K562 (cell line): ENCODE data around the gene KDM2B. TPM values are rescaled to one million over a fixed set of nuclear protein-coding genes. Genes with fewer than 3 reads are reported as not detected.

Experiments used
- ATAC-seq: fragments of 200-7000 bp; cut with Tn5 transposase; 3 replicates; pipeline ENCODE4 v1.9.1; 2020; ENCODE audit warnings: moderate library complexity
- BruUV-seq: library from RNA; stranded (reverse); fragments of 400-500 nt; replicated peaks from 2 replicates; lab custom pipeline; 2021; lab: Mats Ljungman, UMichigan
- CTCF ChIA-PET: fragments of 300-600 bp; formaldehyde crosslinking; extraction: SDS; loops from one replicate; lab custom pipeline; 2021; ENCODE audit warnings: low intra/inter-chr PET ratio; lab: Yijun Ruan, JAX
- POLR2A ChIA-PET: fragments of 300-600, 350-650 bp; sonication (Branson Sonifier 250); formaldehyde crosslinking; extraction: SDS; loops from one replicate; lab custom pipeline; 2021; ENCODE audit warnings: antibody characterized with exemption, inconsistent platforms; lab: Yijun Ruan, JAX
- DNase-seq, 4 experiments: peaks; one replicate each; pipeline versions ENCODE4 v3.0.0 to v3.0.0-alpha.2; 2011 to 2018; ENCODE audit warnings: low spot score in 3 of 4, mixed read lengths in 3 of 4; ENCODE audit errors: extremely low read depth in 1 of 4
- FAIRE-seq: peaks from 2 replicates; lab custom pipeline; 2011; peaks lifted over from hg19 to GRCh38; lab: Jason Lieb, UNC
- H2AFZ ChIP-seq: 2 replicates; pipeline ENCODE4 v1.6.0; 2011; ENCODE audit warnings: low read depth, low read length, control low read depth, inconsistent platforms
- H3K27ac ChIP-seq: fragments of 200-600 bp; 3 replicates; pipeline ENCODE4 v1.8.0; 2011; ENCODE audit warnings: low read depth, mild to moderate bottlenecking, control low read depth, inconsistent platforms, low read length, moderate library complexity, mixed read lengths; ENCODE audit errors: extremely low read depth
- H3K27me3 ChIP-seq, 2 experiments: fragments of 300-600 bp in 1 of 2; 2 replicates in 1 of 2; 3 replicates in 1 of 2; pipeline versions ENCODE4 v1.6.0 to v1.8.0; 2011; ENCODE audit warnings: inconsistent platforms in 2 of 2, low read length in 2 of 2, mild to moderate bottlenecking in 1 of 2, mixed read lengths in 1 of 2, moderate library complexity in 1 of 2; ENCODE audit not compliant: control insufficient read depth in 2 of 2, insufficient read depth in 2 of 2
- H3K36me3 ChIP-seq: fragments of 300-600 bp; 3 replicates; pipeline ENCODE4 v1.8.0; 2011; ENCODE audit warnings: mild to moderate bottlenecking, low read length, inconsistent platforms; ENCODE audit not compliant: control insufficient read depth, insufficient read depth
- H3K4me1 ChIP-seq, 2 experiments: fragments of 200-600 bp in 1 of 2; replicated peaks in 1 of 2; 2 replicates in 1 of 2; 3 replicates in 1 of 2; pipeline versions ENCODE4 v1.5.1 to v1.8.0; 2011; ENCODE audit warnings: inconsistent platforms in 2 of 2, low read length in 2 of 2, mild to moderate bottlenecking in 1 of 2, mixed read lengths in 1 of 2, moderate library complexity in 1 of 2; ENCODE audit not compliant: control insufficient read depth in 2 of 2, insufficient read depth in 2 of 2
- H3K4me2 ChIP-seq: 2 replicates; pipeline ENCODE4 v1.6.1; 2011; ENCODE audit warnings: low read length, control low read depth, inconsistent platforms, mixed read lengths; ENCODE audit not compliant: insufficient read depth
- H3K4me3 ChIP-seq: fragments of 200-600 bp; sonication (generic), shearing (Covaris generic); 2 replicates; pipeline ENCODE4 v1.5.1; 2016; ENCODE audit warnings: control low read depth, inconsistent platforms
- H3K79me2 ChIP-seq: fragments of 200-600 bp; 3 replicates; pipeline ENCODE4 v1.8.0; 2011; ENCODE audit warnings: low read length, inconsistent platforms; ENCODE audit not compliant: control insufficient read depth, insufficient read depth
- H3K9ac ChIP-seq, 2 experiments: 2 replicates each; pipeline versions ENCODE4 v1.6.0 to v1.6.1; 2011; ENCODE audit warnings: low read depth in 2 of 2, low read length in 2 of 2, control low read depth in 1 of 2, inconsistent platforms in 1 of 2, mild to moderate bottlenecking in 1 of 2, mixed read lengths in 1 of 2; ENCODE audit not compliant: insufficient read depth in 1 of 2
- H3K9me1 ChIP-seq: one replicate; pipeline ENCODE4 v1.6.0; 2011; ENCODE audit warnings: inconsistent platforms, mild to moderate bottlenecking, low read length, moderate library complexity; ENCODE audit not compliant: control insufficient read depth, insufficient read depth
- H3K9me3 ChIP-seq: replicated peaks from 2 replicates; pipeline ENCODE4 v1.5.1; 2011; ENCODE audit warnings: low read depth, low read length, inconsistent platforms; ENCODE audit not compliant: control insufficient read depth, insufficient read depth
- H4K20me1 ChIP-seq: replicated peaks from 2 replicates; pipeline ENCODE4 v1.6.1; 2011; ENCODE audit warnings: low read length, inconsistent platforms, mixed read lengths; ENCODE audit not compliant: control insufficient read depth, insufficient read depth
- ASH1L ChIP-seq: fragments of 450-650 bp; IDR thresholded peaks from 2 replicates; pipeline ENCODE4 v1.6.1; 2018; ENCODE audit warnings: borderline replicate concordance, mild to moderate bottlenecking, low read depth; ENCODE audit not compliant: partially characterized antibody
- ELF4 ChIP-seq: fragments of 450-650 bp; formaldehyde crosslinking; IDR thresholded peaks from 2 replicates; pipeline ENCODE4 v1.4.0; 2022; ENCODE audit warnings: missing genetic modification characterization
- EP400 ChIP-seq: fragments of 450-650 bp; IDR thresholded peaks from 2 replicates; pipeline ENCODE4 v1.6.1; 2017; ENCODE audit warnings: antibody characterized with exemption, mild to moderate bottlenecking, moderate library complexity
- HNRNPH1 ChIP-seq: fragments of 200-400 bp; formaldehyde crosslinking; optimal IDR thresholded peaks from 2 replicates; pipeline ENCODE3; 2017; ENCODE audit warnings: low read depth, mild to moderate bottlenecking, low read length, moderate library complexity
- RBM25 ChIP-seq: fragments of 200-400 bp; formaldehyde crosslinking; IDR thresholded peaks from 2 replicates; pipeline ENCODE4 v1.6.1; 2018; ENCODE audit warnings: low read length, low read depth, moderate library complexity; ENCODE audit not compliant: severe bottlenecking
- SMARCE1 ChIP-seq: fragments of 450-650 bp; IDR thresholded peaks from 2 replicates; pipeline ENCODE4 v1.7.1; 2016; ENCODE audit warnings: mild to moderate bottlenecking
- ZC3H8 ChIP-seq: fragments of 450-650 bp; IDR thresholded peaks from 2 replicates; pipeline ENCODE4 v1.6.1; 2017
- ZFP36 ChIP-seq: fragments of 150-350 bp; IDR thresholded peaks from 2 replicates; pipeline ENCODE4 v1.6.1; 2018; ENCODE audit warnings: low read length, low read depth; ENCODE audit not compliant: partially characterized antibody
- WGBS: fragments of 100-300 bp; shearing (Covaris generic); methylation state at CpG from one replicate; pipeline ENCODE4 v1.1.6; 2016; ENCODE audit warnings: low coverage, mixed read lengths; ENCODE audit not compliant: insufficient coverage; ENCODE audit errors: missing lambda C conversion rate; 5-methylcytosine and 5-hydroxymethylcytosine counted together
- in situ Hi-C: fragments of 300-500 bp; cut with MboI; formaldehyde crosslinking; loops from 4 replicates; pipeline ENCODE4 v1.15.0; 2018; ENCODE audit warnings: inconsistent platforms, mixed read lengths
- intact Hi-C: fragments of 100-400 bp; cut with micrococcal nuclease; formaldehyde crosslinking; loops from 2 replicates; pipeline ENCODE4 v1.14.2; 2022
- polyA plus RNA-seq, 8 experiments: library from polyadenylated mRNA; depleted of rRNA in 4 of 8; stranded (reverse) in 5 of 8; unstranded in 3 of 8; fragments of >200 nt; fragmentation: Nextera tagmentation in 2 of 8; fragmentation: Illumina TruSeq in 1 of 8; extraction: Ambion mirVana in 2 of 8; extraction: Trizol in 1 of 8; gene quantifications; 2 replicates each; pipeline versions ENCODE4 v1.2.1 to v1.2.3, GENCODE V29; 2011 to 2014; ENCODE audit warnings: inconsistent platforms in 1 of 8, missing spikeins in 1 of 8
- total RNA-seq, 7 experiments: library from RNA; depleted of rRNA in 6 of 7; stranded (reverse); fragments of >200 nt in 6 of 7; fragmentation: Illumina TruSeq in 2 of 7; extraction: Trizol in 2 of 7; gene quantifications; 2 replicates each; pipeline versions ENCODE4 v1.2.1 to v1.2.3, GENCODE V29; 2011 to 2021; ENCODE audit warnings: low replicate concordance in 1 of 7

KDM2B gene
- total and polyA plus RNA-seq, 9 of the 15 experiments (the other 6 are each of a cell fraction or from before 2014, with no cell fraction given): 7.4 to 50.5 (median 22.5) TPM

GRCh38 chr12:121508533-121508932 is 72.3 kb downstream of the KDM2B start:
- H2AFZ ChIP-seq: no peak overlapping the region
- no peak for FAIRE-seq
- no peaks in the 10 kb centered on the region for H3K79me2 ChIP-seq
- no peak overlapping the region for H3K4me2 ChIP-seq
- ChIA-PET CTCF (no interaction called here), POLR2A (interaction anchor here (0.7 to 1.0 kb wide), 4 partner anchors 9 to 171 kb away, joined by 3 read pairs; no protein-coding TSS in a partner anchor)
- in situ Hi-C loops: no loop called here
- BruUV-seq: no TSS peak
- intact Hi-C loops: no loop called here
- no peak overlapping the region for H3K4me3 ChIP-seq
- no peak overlapping the region for H3K27ac ChIP-seq
- peaks cover 5 to 6% of the 10 kb centered on the region in 2 experiments for H3K4me1 ChIP-seq
- peaks cover 4% of the 10 kb centered on the region; the same call in 2 of the 3 replicates for H3K36me3 ChIP-seq
- no peak for ATAC-seq
- no peaks in the 10 kb centered on the region for H3K9me3 ChIP-seq
- peaks cover 2% of the 10 kb centered on the region for H3K9me1 ChIP-seq
- no peak for DNase-seq
- 57% methylated on average over 11 of the region's 11 CpGs for WGBS
- peaks cover 8% of the 10 kb centered on the region for H4K20me1 ChIP-seq
- H3K27me3 ChIP-seq: no peaks in the 10 kb centered on the region
- H3K9ac ChIP-seq: no peak overlapping the region
- TF ChIP-seq HNRNPH1 (no peak), ZFP36 (peak; percentile 76), SMARCE1 (no peak), RBM25 (peak; percentile 45), ELF4 (CRISPR knock-in tag) (no peak), ZC3H8 (no peak), ASH1L (no peak), EP400 (no peak)
- TF ChIP-seq, all 486 proteins: peak for 2
